ENCODE data around the gene GBX1.

DNA sequence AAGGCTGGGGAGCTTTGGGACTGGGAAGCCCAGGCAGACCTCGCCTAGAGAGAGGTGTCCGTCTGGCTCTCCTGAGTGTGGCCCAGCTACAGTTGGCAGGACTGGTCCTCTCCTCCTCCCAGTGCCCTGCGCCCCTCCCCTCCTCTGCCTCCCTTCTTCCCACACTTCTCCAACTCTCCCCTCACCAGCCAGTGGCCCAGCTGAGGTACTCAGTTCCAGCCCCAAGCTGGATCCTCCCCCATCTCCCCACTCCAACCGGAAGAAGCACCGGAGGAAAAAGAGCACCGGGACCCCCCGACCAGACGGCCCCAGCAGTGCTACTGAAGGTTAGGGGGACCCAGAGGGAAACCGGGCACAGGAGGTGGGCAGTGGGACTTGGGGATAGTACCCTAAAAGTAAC is 27.7 kb downstream of the GBX1 start:
- TF ChIP-seq POLR2A (IDR thresholded peaks at IDR 0.05; ENCODE audit: low read depth, low read length) (no peak), RFX5 (IDR thresholded peaks at IDR 0.05; ENCODE audit: low read depth, low read length) (no peak), MXI1 (IDR thresholded peaks at IDR 0.05; ENCODE audit: borderline replicate concordance, low read depth, low read length) (no peak)
- TF ChIP-seq, protein P1, sequence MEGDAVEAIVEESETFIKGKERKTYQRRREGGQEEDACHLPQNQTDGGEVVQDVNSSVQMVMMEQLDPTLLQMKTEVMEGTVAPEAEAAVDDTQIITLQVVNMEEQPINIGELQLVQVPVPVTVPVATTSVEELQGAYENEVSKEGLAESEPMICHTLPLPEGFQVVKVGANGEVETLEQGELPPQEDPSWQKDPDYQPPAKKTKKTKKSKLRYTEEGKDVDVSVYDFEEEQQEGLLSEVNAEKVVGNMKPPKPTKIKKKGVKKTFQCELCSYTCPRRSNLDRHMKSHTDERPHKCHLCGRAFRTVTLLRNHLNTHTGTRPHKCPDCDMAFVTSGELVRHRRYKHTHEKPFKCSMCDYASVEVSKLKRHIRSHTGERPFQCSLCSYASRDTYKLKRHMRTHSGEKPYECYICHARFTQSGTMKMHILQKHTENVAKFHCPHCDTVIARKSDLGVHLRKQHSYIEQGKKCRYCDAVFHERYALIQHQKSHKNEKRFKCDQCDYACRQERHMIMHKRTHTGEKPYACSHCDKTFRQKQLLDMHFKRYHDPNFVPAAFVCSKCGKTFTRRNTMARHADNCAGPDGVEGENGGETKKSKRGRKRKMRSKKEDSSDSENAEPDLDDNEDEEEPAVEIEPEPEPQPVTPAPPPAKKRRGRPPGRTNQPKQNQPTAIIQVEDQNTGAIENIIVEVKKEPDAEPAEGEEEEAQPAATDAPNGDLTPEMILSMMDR (conservative IDR thresholded peaks at IDR 0.05; ENCODE audit: low read depth, low read length), result no peak
